IPS-NIHi7 (cell line): Measurements from ENCODE around the gene THRAP3.
"Not testable (repeated sequence)": the region's sequence is repeated elsewhere in the genome, so short reads cannot be mapped to it uniquely, and the experiment has no call there.

ENCODE experiments used
- DNase-seq: peaks from one replicate; pipeline ENCODE4 v3.0.0; 2012; ENCODE audit warnings: mixed read lengths; ENCODE audit errors: extremely low spot score

The THRAP3 gene, protein sequence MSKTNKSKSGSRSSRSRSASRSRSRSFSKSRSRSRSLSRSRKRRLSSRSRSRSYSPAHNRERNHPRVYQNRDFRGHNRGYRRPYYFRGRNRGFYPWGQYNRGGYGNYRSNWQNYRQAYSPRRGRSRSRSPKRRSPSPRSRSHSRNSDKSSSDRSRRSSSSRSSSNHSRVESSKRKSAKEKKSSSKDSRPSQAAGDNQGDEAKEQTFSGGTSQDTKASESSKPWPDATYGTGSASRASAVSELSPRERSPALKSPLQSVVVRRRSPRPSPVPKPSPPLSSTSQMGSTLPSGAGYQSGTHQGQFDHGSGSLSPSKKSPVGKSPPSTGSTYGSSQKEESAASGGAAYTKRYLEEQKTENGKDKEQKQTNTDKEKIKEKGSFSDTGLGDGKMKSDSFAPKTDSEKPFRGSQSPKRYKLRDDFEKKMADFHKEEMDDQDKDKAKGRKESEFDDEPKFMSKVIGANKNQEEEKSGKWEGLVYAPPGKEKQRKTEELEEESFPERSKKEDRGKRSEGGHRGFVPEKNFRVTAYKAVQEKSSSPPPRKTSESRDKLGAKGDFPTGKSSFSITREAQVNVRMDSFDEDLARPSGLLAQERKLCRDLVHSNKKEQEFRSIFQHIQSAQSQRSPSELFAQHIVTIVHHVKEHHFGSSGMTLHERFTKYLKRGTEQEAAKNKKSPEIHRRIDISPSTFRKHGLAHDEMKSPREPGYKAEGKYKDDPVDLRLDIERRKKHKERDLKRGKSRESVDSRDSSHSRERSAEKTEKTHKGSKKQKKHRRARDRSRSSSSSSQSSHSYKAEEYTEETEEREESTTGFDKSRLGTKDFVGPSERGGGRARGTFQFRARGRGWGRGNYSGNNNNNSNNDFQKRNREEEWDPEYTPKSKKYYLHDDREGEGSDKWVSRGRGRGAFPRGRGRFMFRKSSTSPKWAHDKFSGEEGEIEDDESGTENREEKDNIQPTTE

DNA sequence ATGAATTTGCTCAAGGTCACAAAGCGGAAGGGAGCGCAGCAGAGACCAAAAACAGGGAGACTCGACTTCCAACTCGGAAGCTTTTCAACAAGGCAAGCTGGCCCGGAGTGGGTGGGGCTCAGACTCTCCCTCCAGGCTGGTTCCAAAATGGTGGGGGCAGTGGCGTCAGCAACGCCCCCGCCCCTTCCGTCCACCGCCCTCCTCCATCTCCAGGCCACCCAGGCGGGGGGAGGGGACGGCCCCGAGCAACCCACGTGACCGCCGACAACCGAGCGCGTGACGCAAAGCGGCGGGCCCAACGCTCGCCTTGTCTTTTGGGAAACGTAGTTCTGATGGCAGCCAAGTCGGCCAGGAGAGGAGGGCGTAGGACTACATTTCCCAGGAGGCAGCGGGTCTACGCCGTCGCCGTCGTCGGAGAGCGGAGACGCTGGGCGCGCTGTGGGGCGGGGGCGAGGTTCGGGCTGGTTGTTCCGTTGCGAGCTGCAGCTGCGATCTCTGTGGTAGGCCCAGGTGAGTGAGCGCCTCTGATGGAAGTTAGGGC lies at the start of gene THRAP3:
Gene THRAP3 (plus strand): TSS at position 448 of the 541 bp plus-strand sequence. CDS start 58,121 bp downstream, outside the sequence.
- DNase-seq = peak; percentile 97

DNA sequence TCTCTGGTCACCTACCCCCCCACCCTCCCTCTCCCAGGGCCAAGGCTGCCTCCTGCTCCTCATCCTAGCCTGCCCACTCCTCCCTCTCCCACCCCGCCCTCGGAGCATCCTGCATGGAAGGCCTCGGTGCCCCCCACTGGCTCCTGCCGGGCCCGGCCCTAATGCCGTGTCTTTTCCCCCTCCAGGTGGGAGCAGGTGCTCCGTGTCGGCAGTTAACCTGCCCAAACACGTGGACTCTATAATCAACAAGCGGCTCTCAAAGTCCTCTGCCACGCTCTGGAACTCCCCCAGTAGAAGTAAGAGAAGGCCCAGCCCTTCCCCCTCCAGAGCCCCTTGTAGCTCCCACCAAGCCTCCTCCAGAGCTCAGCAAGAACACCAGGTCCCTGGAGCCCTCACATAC lies 49.5 kb upstream of the THRAP3 start:
- DNase-seq = no peak

DNA sequence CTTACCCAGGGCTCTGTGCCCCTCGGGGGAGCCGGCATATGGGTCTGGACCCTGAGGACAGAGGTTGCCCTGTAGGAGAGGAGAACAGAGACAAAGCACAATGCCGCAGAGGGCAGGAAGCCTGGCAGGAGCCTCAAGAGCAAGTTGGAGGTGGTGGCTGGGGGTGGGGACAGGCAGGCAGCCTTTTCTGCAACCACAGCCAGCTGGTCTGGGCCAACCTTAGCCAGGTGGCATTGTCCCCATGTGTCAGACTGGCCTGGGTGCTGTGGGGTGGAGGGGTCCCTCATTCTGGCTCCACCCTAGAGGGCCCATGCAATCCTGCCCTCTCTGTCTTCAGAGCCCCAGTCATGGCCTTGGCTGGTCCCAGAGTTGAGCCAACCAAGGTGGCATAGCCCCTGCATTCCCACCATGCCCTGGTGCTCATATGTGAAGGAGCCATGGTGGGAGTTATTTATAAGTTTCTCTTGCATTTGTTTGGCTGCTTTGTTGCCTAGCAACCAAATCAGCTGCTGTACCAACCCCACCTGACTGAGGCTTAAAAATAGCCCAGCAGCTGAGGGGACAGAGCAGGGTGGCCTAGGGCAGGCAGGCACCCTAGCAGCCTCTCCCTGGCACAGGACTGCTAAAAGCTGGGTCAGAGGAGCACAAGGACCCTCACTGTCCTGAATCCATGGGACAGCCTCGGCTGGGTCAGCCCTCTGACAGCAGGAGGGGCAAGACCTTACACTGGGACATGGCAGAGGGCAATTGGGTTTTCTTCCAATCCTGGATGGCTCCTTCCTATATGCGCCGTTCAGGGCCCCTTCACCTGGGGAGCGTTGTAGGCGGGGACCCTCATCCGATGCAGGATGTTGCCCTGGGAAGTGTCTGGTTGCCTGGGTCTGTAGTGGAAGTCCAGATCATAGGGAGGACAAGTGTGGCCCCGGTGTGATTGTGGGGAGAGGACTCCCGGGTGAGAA lies 48.8 kb upstream of the THRAP3 start:
- no peak for DNase-seq

DNA sequence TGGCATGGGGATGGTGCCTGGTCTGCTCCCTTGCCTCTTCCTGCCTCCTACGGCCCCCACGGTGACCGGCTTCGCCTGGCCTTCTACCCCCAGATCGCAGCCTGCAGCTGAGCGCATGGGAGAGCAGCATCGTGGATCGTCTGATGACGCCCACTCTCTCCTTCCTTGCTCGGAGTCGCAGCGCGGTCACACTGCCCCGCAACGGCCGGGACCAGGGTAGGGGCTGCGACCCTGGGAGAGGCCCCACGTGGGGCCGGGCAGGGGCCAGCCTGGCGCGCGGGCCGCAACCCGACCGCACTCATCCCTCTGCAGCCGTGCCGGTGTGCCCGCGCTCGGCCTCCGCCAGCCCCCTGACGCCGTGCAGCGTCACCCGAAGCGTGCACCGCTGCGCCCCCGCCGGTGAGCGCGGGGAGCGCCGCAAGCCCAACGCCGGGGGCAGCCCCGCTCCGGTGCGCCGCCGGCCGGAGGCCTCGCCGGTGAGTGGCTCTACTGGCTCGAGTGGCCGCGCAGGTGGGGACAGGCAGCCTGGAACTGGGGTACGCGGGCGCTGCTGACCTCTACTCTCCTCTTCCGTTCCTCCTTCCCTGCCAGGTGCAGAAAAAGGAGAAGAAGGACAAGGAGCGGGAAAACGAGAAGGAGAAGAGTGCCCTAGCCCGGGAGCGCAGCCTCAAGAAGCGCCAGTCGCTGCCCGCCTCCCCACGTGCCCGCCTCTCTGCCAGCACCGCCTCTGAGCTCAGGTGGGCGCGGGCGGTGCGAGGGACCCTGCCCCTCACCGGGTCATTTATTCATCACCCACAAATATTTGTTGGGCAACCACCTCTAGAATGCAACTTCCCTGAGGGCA lies 47.9 kb upstream of the THRAP3 start:
- DNase-seq = peak; percentile 80

DNA sequence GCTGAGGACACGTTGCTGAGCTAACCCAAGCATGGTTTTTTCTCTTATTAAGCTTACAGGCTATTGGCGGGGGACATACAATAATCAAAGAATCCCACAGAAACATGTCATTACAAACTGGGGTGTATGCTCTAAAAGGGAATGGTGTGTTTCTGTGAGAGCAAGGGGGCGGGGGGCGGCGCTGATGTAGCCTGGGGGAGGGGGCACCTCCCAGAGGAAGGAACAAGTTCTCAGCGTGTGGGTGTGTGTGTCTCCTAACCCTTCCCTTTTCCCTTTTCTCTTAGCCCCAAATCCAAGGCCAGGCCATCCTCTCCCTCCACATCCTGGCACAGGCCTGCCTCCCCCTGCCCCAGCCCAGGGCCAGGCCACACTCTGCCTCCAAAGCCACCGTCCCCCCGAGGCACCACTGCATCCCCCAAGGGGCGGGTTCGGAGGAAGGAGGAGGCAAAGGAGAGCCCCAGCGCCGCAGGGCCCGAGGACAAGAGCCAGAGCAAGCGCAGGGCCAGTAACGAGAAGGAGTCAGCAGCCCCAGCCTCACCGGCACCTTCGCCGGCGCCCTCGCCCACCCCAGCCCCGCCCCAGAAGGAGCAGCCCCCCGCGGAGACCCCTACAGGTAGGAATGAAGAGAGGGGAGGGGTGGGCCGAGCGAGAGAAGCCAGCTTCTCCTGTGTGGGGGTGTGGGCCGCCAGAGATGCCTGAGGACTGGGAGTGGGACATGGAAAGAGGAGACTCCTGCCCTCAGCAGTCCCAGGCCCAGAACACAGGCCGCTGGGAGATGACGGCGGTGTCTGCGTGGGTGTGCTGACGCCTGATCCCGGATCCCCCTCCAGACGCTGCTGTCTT lies 46.4 kb upstream of the THRAP3 start:
- peak; percentile 43 for DNase-seq

DNA sequence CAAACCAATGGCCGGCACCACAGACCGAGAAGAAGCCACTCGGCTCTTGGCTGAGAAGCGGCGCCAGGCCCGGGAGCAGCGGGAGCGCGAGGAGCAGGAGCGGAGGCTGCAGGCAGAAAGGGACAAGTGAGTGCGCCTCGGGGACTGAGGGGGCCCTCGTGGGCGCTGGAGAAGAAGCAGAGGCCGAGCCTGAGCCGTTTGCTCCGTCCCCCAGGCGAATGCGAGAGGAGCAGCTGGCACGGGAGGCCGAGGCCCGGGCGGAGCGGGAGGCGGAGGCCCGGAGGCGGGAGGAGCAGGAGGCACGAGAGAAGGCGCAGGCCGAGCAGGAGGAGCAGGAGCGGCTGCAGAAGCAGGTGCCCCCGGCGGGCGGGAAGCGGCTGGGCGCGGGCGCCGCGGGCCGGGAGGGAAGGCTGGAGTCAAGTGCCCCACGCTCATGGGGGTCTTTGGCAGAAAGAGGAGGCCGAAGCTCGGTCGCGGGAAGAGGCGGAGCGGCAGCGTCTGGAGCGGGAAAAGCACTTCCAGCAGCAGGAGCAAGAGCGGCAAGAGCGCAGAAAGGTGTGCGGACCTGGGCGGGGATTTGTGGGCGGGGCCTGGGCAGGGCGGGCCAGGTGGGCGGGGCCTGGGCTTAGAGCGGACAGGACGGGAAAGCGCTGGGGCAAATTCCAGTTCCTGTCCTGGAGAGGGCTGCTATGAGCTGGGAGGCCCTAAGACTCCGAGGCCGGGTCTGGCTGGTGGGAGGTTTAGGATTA lies 45.6 kb upstream of the THRAP3 start:
- peak; percentile 94 for DNase-seq

DNA sequence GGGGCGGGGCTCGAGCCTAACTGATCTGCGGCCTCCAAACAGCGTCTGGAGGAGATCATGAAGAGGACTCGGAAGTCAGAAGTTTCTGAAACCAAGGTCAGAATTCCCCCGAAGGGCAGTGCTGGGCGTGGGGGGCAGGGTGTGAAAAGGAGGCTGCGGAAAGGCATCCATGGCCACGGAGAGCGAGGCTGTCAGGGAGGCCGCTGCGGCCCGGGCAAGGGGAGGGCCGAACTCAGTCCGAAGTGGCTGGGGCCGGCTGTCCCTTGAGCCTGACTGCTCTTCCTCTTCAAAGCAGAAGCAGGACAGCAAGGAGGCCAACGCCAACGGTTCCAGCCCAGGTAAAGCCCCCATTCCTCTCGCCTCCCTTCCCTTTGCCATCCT lies 45.0 kb upstream of the THRAP3 start:
- no peak for DNase-seq

DNA sequence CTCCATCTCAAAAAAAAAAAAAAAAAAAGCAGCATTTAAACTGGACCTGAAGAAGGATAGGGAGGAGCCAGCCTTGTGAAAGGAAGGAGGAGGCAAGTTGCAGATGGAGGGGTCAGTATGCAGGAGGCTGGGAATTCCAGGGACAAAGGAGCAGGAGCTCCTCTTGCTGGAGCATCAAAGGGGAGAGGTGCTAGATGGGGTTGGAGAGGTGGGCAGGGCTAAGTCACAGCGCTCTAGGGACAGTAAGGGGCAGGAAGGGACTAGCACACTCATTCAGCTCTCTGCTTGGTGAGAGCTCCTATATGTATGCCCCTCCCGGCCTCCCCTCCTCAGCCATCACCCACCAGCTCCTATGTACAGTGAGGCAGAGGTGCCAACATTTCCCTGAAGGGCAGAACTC lies 41.5 kb upstream of the THRAP3 start:
- DNase-seq = no peak

DNA sequence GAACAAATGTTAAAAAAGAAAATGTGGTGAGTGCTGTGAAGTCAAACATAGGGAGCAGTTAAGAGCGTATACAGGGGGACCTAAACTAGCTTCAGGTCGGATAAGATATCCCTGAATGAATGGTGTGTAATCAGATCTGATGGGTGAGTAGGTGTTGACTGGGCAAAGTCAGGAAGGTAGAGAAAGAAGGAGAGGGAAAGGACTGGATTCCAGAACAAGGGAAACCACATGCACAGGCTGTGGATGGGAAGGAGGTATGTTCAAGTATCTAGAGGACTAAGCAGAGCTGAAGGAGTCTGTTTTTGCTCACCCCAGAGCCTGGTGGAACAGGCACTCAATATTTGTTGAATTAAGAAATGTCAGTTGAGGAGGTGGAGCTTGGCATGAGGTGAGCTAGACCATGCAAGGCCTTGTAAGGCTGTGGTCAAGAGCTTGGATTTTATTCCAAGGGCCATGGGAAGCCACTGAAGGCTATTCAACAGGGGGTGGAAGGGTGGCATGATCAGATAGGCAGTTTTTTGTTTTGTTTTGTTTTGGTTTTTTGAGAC lies 40.9 kb upstream of the THRAP3 start:
- DNase-seq = no peak

DNA sequence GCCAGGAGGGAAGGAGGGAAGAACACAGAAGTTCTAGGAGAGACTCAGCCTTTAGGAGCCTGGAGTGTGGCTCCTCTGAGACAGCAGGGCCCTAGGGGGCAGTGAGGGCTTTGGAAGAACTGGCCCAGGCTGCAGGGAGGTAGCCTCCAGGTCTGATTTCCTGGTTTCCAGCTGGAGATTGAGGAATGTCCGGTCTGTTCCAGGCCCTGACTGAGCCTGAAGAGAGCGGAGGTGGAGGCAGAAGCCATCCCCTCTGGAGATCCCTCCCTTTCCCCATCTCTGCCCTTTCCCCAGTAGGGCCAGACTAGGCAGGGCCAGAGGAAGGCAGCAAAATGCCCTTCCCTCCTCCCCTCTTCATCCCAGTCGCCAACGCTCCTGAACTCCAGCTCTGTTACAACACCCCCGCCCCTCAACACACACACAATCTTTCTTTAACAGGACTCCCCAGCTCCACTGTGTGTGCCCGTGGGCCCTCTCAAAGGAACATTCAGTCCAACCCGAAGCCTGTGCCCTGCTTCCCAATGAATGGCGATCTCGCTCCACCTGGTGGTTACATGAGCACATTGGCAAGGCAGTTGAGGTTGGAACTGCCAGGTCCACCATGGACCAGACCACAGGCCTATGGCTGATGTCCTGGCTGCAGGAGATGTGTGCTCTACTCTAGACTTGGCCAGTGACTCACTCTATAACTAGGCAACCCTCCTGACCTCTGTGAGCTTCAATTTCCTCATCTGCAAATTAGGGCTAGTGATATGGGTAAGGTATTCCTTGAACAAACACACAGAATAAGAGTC lies 36.2 kb upstream of the THRAP3 start:
- peak; percentile 88 for DNase-seq

DNA sequence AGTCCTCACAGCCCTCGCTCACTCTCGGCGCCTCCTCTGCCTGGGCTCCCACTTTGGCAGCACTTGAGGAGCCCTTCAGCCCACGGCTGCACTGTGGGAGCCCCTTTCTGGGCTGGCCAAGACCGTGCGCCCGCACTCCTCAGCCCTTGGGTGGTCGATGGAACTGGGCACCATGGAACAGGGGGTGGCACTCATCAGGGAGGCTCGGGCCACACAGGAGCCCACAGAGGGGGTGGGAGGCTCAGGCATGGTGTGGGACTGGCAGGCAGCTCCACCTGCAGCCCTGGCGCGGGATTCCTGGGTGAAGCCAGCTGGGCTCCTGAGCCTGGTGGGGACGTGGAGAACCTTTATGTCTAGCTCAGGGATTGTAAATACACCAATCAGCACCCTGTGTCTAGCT lies 27.4 kb upstream of the THRAP3 start:
- DNase-seq = not testable (repeated sequence)

DNA sequence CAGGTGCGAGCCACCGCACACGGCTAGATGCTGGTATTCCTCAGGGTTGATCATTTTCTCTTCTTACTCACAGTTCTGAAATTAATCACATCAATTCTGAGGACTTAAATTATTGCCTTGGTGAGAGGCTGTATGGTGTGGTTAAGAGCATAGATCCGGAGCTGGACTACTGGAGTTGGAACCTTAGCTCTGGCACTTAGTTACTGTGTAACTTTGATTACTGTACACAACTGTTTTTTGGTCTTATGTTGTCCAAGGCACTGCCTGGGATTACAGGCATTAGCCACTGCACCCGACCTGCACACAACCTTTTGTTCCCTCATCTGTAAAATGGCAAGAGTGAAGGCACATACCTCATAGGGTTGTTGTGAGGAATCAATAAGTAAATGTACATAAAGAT lies 25.6 kb upstream of the THRAP3 start:
- DNase-seq = no peak

DNA sequence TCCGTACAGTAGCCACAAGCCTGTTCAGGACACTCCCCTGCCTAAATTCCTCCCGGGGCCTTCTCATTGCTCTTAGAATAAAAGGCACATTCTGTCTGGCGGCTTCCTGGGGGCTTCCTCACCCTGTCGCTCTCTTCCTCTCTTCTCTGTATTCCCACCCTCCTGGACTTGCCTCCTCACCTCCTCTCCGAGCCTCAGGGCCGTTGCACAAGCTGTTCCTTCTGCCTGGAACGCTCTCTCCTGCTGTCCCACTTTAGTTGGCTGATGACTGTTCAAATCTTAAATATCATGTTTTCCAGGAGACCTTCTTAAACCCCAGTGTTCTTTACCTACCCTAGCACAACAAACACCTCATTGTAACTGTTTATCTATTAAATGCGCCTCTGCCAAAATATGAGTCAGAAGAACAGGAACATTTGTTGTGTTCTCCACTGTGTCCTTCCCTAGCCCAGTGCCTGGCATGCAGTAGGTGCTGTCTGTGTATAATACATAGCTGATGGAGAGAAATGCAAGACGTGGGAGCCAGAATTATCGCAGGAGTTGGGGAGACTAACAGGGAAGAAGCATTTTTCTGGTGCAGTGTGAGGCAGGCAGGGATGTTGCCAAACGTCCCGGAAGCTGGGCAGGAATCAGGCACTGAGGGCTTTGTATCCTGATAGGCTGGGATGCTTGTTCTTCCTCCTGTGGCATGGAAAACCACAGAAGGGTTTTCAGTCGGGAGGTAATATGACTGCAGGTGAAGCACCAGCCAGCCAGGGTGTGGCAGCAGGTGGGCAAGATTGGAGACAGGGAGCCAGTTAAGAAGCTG lies 24.1 kb upstream of the THRAP3 start:
- no peak for DNase-seq

DNA sequence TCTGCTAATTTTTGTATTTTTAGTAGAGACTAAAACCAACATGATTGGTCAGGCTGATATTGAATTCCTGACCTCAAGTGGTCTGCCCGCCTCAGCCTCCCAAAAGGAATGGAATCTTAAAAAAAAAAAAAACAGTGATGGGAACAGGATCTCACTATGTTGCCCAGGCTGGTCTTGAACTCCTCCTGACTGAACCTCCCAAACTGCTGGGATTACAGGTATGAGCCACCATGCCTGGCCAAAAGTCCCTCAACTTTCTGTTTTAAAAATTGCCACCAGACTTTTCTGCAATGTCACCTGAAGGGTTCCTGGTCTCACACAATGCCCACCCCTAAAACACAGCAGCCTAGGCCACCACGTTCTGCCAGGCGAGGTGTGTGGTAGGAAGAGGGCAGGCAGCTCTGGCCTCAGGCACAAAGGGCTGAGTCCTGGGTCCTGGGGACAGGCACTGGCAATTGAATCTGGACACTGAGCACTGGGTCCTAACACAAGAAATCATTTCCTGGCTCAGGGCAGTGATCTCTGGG lies 21.2 kb upstream of the THRAP3 start:
- DNase-seq = no peak

DNA sequence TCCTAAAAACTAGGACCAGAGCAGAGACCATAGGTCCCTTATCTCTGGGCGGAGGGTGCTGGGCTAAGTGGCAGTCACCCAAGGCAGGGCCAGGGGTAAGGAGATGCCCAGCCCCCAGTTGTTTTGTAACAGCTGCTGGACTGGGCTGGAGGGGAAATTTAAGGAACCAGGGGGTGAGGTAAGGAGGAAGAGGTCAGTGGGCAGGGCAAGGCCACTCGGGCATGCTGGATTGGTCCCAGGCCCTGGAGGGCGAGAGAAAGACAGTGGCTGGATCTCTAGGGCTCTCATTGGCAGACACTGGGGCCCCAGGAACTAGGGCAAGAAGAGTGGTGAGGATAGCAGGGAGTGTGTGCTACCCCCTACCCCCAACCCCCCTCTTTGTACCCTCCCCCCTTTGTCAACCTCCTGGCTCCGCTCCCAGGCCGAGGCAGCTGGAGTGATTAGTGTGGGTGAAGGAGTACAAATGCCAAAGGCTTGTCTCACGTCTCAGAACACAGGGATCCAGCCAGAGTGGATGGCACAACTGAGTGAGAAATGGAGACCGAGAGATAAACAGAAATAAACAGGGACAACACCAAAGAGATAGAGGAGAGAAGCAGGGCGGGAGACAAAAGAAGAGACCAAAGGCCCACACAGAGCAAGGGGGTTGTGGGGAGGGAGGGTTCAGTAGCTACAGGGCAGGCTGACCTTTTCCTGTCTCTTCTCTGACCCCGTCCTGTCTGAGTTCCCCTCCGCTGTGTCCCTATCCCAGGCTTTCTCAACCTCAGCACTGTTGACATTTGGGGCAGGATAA lies 20.5 kb upstream of the THRAP3 start:
- DNase-seq = no peak
